Measurements from ENCODE around the gene COMP. TPM values are rescaled to one million over a fixed set of nuclear protein-coding genes. Genes with fewer than 3 reads are reported as not detected.

COMP gene
- total and polyA plus RNA-seq, 8 donors = 0.23 to 47.7 (median 0.26) TPM; not detected in 3

- H3K9me3 ChIP-seq = no peaks in the 10 kb centered on the region
- intact Hi-C loops (cut with DNase I) = no loop called here
- H3K4me3 ChIP-seq = no peak overlapping the region
- no peaks in the 10 kb centered on the region for H3K36me3 ChIP-seq
- DNase-seq (no peak), ATAC-seq (no peak)
- peaks cover 0 to 46% of the 10 kb centered on the region in 2 donors for H3K27me3 ChIP-seq
- no peak overlapping the region for H3K27ac ChIP-seq
- no peaks in the 10 kb centered on the region for H3K4me1 ChIP-seq
- TF ChIP-seq CTCF (IDR thresholded peaks at IDR 0.05) = no peak
Observed at GRCh38 chr19:18802354-18802753, 11.2 kb upstream of the COMP start.

- ATAC-seq (no peak), DNase-seq (no peak)
- Histone ChIP-seq H3K4me1 (no peaks in the 10 kb centered on the region), H3K27me3 (peaks cover 0 to 63% of the 10 kb centered on the region in 2 donors), H3K27ac (no peak overlapping the region), H3K36me3 (no peaks in the 10 kb centered on the region), H3K9me3 (no peaks in the 10 kb centered on the region), H3K4me3 (no peak overlapping the region)
- intact Hi-C loops (cut with DNase I) = no loop called here
- TF ChIP-seq CTCF (IDR thresholded peaks at IDR 0.05) = no peak
Observed at GRCh38 chr19:18800636-18801035, 9.5 kb upstream of the COMP start.

GRCh38 chr19:18800079-18800478, 9.0 kb upstream of the COMP start:
- ATAC-seq (no peak), DNase-seq (no peak)
- H3K4me1 ChIP-seq = no peaks in the 10 kb centered on the region
- no peaks in the 10 kb centered on the region for H3K9me3 ChIP-seq
- H3K36me3 ChIP-seq = no peaks in the 10 kb centered on the region
- no peak overlapping the region for H3K27ac ChIP-seq
- TF ChIP-seq CTCF (IDR thresholded peaks at IDR 0.05) = no peak
- intact Hi-C loops (cut with DNase I) = no loop called here
- no peak overlapping the region for H3K4me3 ChIP-seq
- peaks cover 0 to 69% of the 10 kb centered on the region in 2 donors for H3K27me3 ChIP-seq

GRCh38 chr19:18799389-18799970, 8.4 kb upstream of the COMP start:
- Histone ChIP-seq H3K4me3 (no peak overlapping the region), H3K36me3 (no peaks in the 10 kb centered on the region), H3K4me1 (no peaks in the 10 kb centered on the region), H3K27ac (no peak overlapping the region), H3K27me3 (peaks cover 0 to 75% of the 10 kb centered on the region in 2 donors), H3K9me3 (no peaks in the 10 kb centered on the region)
- no peak for TF ChIP-seq CTCF (IDR thresholded peaks at IDR 0.05)
- ATAC-seq (no peak), DNase-seq (no peak)
- intact Hi-C loops (cut with DNase I) = no loop called here

- no peak for TF ChIP-seq CTCF (IDR thresholded peaks at IDR 0.05)
- Histone ChIP-seq H3K9me3 (no peaks in the 10 kb centered on the region), H3K4me1 (no peaks in the 10 kb centered on the region), H3K27ac (no peak overlapping the region), H3K36me3 (no peaks in the 10 kb centered on the region), H3K27me3 (peaks cover 0 to 83% of the 10 kb centered on the region in 2 donors), H3K4me3 (no peak overlapping the region)
- DNase-seq (peak in 2 of 4 donors; percentile 33 to 76), ATAC-seq (peak; percentile 70)
- intact Hi-C loops (cut with DNase I) = no loop called here
Observed at GRCh38 chr19:18798384-18799352, 7.6 kb upstream of the COMP start.
